Loucy (cell line): ENCODE results near the gene TTLL12.

Experiments used
- H2AFZ ChIP-seq: fragments of 200-600 bp; sonication (generic); 2 replicates; pipeline ENCODE4 v1.6.0; 2016; ENCODE audit warnings: antibody characterized with exemption, mild to moderate bottlenecking, low read length, moderate library complexity
- H3F3A ChIP-seq: fragments of 200-600 bp; 2 replicates; pipeline ENCODE4 v1.6.0; 2016; ENCODE audit warnings: antibody characterized with exemption, low read depth, mild to moderate bottlenecking
- H3K27me3 ChIP-seq: fragments of 200-600 bp; sonication (generic); 2 replicates; pipeline ENCODE4 v1.6.1; 2014; ENCODE audit warnings: low read length, mild to moderate bottlenecking; ENCODE audit not compliant: insufficient read depth, poor library complexity, severe bottlenecking
- H3K36me3 ChIP-seq: fragments of 200-600 bp; sonication (generic); 2 replicates; pipeline ENCODE4 v1.6.1; 2016; ENCODE audit warnings: low read length; ENCODE audit not compliant: insufficient read depth
- H3K4me1 ChIP-seq: fragments of 200-600 bp; sonication (generic); 2 replicates; pipeline ENCODE4 v1.5.1; 2014; ENCODE audit warnings: low read length, mild to moderate bottlenecking; ENCODE audit not compliant: insufficient read depth, poor library complexity, severe bottlenecking
- H3K4me2 ChIP-seq: fragments of 200-600 bp; sonication (generic); 2 replicates; pipeline ENCODE4 v1.6.0; 2014; ENCODE audit warnings: antibody characterized with exemption, low read length, low read depth, mild to moderate bottlenecking; ENCODE audit not compliant: poor library complexity, severe bottlenecking
- H3K4me3 ChIP-seq: fragments of 200-600 bp; sonication (generic); 2 replicates; pipeline ENCODE4 v1.5.1; 2014; ENCODE audit warnings: low read length, mild to moderate bottlenecking, mixed read lengths; ENCODE audit not compliant: poor library complexity, severe bottlenecking
- H3K79me2 ChIP-seq: fragments of 200-600 bp; sonication (generic); 2 replicates; pipeline ENCODE4 v1.6.1; 2014; ENCODE audit warnings: low read length; ENCODE audit not compliant: insufficient read depth
- H3K9ac ChIP-seq: fragments of 200-600 bp; sonication (generic); 2 replicates; pipeline ENCODE4 v1.6.0; 2014; ENCODE audit warnings: mild to moderate bottlenecking, low read depth, low read length, moderate library complexity; ENCODE audit not compliant: poor library complexity, severe bottlenecking
- H3K9me2 ChIP-seq: fragments of 200-600 bp; sonication (generic); replicated peaks from 2 replicates; pipeline ENCODE4 v1.6.1; 2016; ENCODE audit warnings: low read depth, low read length, mixed read lengths
- H3K9me3 ChIP-seq: fragments of 200-600 bp; sonication (generic); 2 replicates; pipeline ENCODE4 v1.6.1; 2014; ENCODE audit warnings: mild to moderate bottlenecking, antibody characterized with exemption, low read length, low read depth; ENCODE audit not compliant: insufficient read depth
- H4K20me1 ChIP-seq: fragments of 200-600 bp; sonication (generic); 2 replicates; pipeline ENCODE4 v1.6.0; 2014; ENCODE audit warnings: antibody characterized with exemption, low read length, mild to moderate bottlenecking; ENCODE audit not compliant: insufficient read depth, poor library complexity, severe bottlenecking
- EZH2phosphoT487 ChIP-seq: fragments of 200-600 bp; IDR thresholded peaks from 2 replicates; pipeline ENCODE4 v1.6.1; 2018; ENCODE audit warnings: antibody characterized with exemption, mild to moderate bottlenecking, moderate library complexity, borderline replicate concordance
- TF ChIP-seq, protein P1 (sequence below): fragments of 200-600 bp; sonication (generic); conservative IDR thresholded peaks from 2 replicates; pipeline ENCODE4 v1.5.1; 2014; ENCODE audit warnings: mild to moderate bottlenecking, antibody characterized with exemption, low read length

Gene TTLL12

DNA sequence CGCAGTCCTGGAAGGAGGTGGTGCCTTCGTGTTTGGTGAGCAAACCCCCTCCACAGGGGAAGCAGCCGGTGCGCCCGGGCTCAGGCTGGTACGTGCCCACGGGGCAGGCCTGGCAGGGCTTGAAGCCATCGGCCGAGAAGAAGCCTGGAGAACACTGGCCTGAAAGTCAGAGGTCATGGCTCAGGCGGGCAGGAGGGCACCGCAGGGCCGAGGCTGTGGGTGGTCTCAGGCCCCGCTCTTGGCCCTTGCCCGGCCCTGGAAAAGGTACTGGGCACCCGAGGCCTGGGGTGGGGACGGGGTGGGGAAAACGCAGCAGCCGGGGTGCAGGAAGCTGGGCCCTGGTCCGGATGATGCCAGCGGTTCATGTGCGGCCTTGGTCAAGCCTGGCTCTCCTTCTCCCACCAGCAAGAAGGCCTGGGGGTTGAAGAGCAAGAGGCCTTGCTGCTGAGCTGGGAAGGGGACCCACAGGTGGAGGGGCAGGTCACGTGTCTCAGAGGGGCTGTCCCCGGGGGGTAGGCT is 25.6 kb upstream of the TTLL12 start:
- H3F3A ChIP-seq, result no peaks in the 10 kb centered on the region
- no peak overlapping the region for H2AFZ ChIP-seq
- H3K9ac ChIP-seq, result no peak overlapping the region
- no peaks in the 10 kb centered on the region for H3K9me3 ChIP-seq
- no peak overlapping the region for H3K4me2 ChIP-seq
- H3K4me1 ChIP-seq, result no peaks in the 10 kb centered on the region
- TF ChIP-seq, protein P1, sequence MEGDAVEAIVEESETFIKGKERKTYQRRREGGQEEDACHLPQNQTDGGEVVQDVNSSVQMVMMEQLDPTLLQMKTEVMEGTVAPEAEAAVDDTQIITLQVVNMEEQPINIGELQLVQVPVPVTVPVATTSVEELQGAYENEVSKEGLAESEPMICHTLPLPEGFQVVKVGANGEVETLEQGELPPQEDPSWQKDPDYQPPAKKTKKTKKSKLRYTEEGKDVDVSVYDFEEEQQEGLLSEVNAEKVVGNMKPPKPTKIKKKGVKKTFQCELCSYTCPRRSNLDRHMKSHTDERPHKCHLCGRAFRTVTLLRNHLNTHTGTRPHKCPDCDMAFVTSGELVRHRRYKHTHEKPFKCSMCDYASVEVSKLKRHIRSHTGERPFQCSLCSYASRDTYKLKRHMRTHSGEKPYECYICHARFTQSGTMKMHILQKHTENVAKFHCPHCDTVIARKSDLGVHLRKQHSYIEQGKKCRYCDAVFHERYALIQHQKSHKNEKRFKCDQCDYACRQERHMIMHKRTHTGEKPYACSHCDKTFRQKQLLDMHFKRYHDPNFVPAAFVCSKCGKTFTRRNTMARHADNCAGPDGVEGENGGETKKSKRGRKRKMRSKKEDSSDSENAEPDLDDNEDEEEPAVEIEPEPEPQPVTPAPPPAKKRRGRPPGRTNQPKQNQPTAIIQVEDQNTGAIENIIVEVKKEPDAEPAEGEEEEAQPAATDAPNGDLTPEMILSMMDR, result no peak
- no peak for TF ChIP-seq EZH2phosphoT487
- no peaks in the 10 kb centered on the region for H3K27me3 ChIP-seq
- H3K4me3 ChIP-seq, result no peak overlapping the region
- no peaks in the 10 kb centered on the region for H3K79me2 ChIP-seq
- no peaks in the 10 kb centered on the region for H3K36me3 ChIP-seq
- no peaks in the 10 kb centered on the region for H4K20me1 ChIP-seq
- no peaks in the 10 kb centered on the region for H3K9me2 ChIP-seq

DNA sequence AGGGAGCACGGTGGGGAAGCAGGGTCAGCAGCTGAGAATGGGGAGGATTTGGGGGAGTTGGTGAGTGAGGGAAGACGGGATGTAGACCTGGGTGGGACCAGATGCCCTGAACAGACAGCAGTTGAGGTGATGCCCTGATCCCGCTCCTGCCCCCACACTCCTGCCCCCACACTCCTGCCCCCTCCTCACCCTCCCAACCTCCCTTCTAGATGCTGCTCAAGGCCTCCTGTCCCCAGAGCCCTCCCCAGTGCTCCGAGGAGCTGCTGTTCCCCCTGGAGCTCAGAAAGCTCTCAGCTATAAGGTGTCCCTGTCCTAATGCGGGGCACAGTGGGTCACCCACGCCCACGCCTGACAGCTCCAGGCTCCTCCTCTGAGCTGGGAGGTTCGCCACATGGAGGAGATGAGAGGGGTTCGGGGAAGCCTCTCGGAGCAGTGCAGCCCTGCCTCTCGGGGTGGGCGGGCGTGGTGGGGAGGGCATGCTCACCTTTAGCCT is 25.1 kb upstream of the TTLL12 start:
- Histone ChIP-seq H3K79me2 (no peaks in the 10 kb centered on the region), H3F3A (no peaks in the 10 kb centered on the region), H3K9ac (no peak overlapping the region), H4K20me1 (no peaks in the 10 kb centered on the region), H3K9me3 (no peaks in the 10 kb centered on the region), H3K36me3 (no peaks in the 10 kb centered on the region), H3K4me1 (no peaks in the 10 kb centered on the region), H2AFZ (no peak overlapping the region), H3K4me3 (no peak overlapping the region), H3K4me2 (no peak overlapping the region), H3K27me3 (no peaks in the 10 kb centered on the region), H3K9me2 (no peaks in the 10 kb centered on the region)
- TF ChIP-seq EZH2phosphoT487, result no peak
- TF ChIP-seq, protein P1, result no peak

DNA sequence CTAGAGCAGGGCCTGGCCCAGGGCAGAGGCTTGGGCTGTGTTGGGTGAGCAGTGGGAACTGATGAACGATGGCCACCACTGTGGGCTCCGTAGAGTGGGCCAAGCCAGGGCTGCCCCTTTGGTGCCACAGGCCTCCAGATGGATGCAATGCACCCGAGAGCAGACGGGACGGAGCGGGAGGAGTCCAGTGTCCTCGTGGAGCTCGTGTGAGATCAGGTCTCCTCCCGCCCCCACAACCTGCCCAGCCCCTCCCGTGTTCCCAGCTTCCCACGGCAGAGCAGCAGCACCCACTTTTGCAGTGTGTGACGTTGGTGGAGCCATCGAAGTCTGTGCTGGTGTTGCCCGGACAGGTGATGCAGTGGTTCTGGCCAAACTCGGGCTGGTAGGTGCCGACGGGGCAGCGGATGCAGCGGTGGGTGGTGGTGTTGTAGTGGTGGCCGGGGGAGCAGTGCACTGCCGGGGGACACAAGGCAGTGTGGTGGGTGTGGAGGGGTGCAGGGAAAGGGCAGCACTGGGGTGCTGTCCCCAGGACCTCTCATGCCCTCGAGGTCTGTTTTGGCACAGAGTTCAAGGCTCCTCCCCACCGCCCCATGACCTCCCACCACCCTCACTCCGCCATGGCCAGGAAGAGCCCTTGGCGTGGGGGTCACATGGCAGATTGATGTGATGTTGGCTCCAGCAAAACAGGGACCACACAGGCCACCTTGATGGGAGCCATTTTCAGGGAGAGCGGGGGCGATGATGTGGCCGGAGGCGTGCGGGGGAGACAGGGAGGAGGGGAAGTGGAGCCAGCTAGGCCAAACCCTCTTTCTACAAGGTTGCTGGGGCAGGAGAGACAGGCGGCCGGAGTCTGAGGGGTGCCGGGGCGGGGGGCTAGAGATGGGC is 23.9 kb upstream of the TTLL12 start:
- H3K4me1 ChIP-seq, result no peaks in the 10 kb centered on the region
- no peak overlapping the region for H2AFZ ChIP-seq
- no peaks in the 10 kb centered on the region for H3K27me3 ChIP-seq
- no peaks in the 10 kb centered on the region for H3K9me3 ChIP-seq
- H3K4me2 ChIP-seq, result no peak overlapping the region
- H3K79me2 ChIP-seq, result no peaks in the 10 kb centered on the region
- H3K36me3 ChIP-seq, result no peaks in the 10 kb centered on the region
- TF ChIP-seq, protein P1, result no peak
- TF ChIP-seq EZH2phosphoT487, result no peak
- no peaks in the 10 kb centered on the region for H3K9me2 ChIP-seq
- no peaks in the 10 kb centered on the region for H4K20me1 ChIP-seq
- H3K9ac ChIP-seq, result no peak overlapping the region
- no peak overlapping the region for H3K4me3 ChIP-seq
- H3F3A ChIP-seq, result no peaks in the 10 kb centered on the region
